Psoas muscle (tissue), 8 donors: ENCODE measurements around the gene STEAP3. TPM values are rescaled to one million over a fixed set of nuclear protein-coding genes. Genes with fewer than 3 reads are reported as not detected.
A peak's percentile ranks its signal among the peaks of the same experiment; 100 is the strongest.

ENCODE experiments used
- ATAC-seq, 4 donors: fragments of 200-7000 bp; cut with Tn5 transposase; one replicate each; pipeline ENCODE4 v1.9.1; 2020; ENCODE audit warnings: moderate library complexity in 3 of 4, mild to moderate bottlenecking in 2 of 4
- DNase-seq, 2 donors: peaks; one replicate each; pipeline ENCODE4 v3.0.0-alpha.2; 2020
- H3K27ac ChIP-seq: fragments of 200-600 bp; one replicate; pipeline ENCODE4 v1.8.0; 2022
- H3K27me3 ChIP-seq, 3 donors: fragments of 200-600 bp in 1 of 3; one replicate each; pipeline versions ENCODE4 v1.6.1 to v1.8.0; 2013 to 2022; ENCODE audit warnings: low read length in 2 of 3, mild to moderate bottlenecking in 2 of 3, moderate library complexity in 1 of 3; ENCODE audit not compliant: insufficient read depth in 3 of 3
- H3K36me3 ChIP-seq, 2 donors: fragments of 200-600 bp in 1 of 2; one replicate each; pipeline versions ENCODE4 v1.6.1 to v1.8.0; 2013 to 2022; ENCODE audit warnings: low read depth in 1 of 2, mild to moderate bottlenecking in 1 of 2, moderate library complexity in 1 of 2; ENCODE audit not compliant: insufficient read depth in 1 of 2
- H3K4me1 ChIP-seq: fragments of 200-600 bp; one replicate; pipeline ENCODE4 v1.8.0; 2022
- H3K4me3 ChIP-seq: fragments of 200-600 bp; one replicate; pipeline ENCODE4 v1.8.0; 2022; ENCODE audit warnings: mild to moderate bottlenecking
- H3K9me3 ChIP-seq: fragments of 200-600 bp; one replicate; pipeline ENCODE4 v1.8.0; 2022
- CTCF ChIP-seq: fragments of 200-600 bp; IDR thresholded peaks from one replicate; pipeline ENCODE4 v1.8.0; 2022; ENCODE audit warnings: antibody characterized with exemption
- WGBS, 3 donors: extraction: QIAGEN DNeasy Blood & Tissue Kit; methylation state at CpG; one replicate each; pipeline versions ENCODE4 v1.1.6 to v1.1.7; 2013; 5-methylcytosine and 5-hydroxymethylcytosine counted together
- intact Hi-C, 2 donors: fragments of 100-400 bp; cut with DNase I; formaldehyde crosslinking; loops; one replicate each; pipeline versions ENCODE4 v1.11.0 to v1.14.2; 2022
- polyA plus RNA-seq, 3 donors: library from polyadenylated mRNA; stranded (reverse); fragments of 200-250 nt; gene quantifications; one replicate each; pipeline ENCODE4 v1.2.3, GENCODE V29; 2013
- total RNA-seq, 4 donors: library from RNA; stranded (reverse); fragmentation: NEBNext Ultra II Directional in 2 of 4; extraction: Animal tissue kit (Norgen Biotek cat#: 25700) in 2 of 4; gene quantifications; one replicate each; pipeline versions ENCODE4 v1.2.1 to v1.2.4, GENCODE V29; 2021 to 2023
- donor health status: healthy with polysubstance abuse.
- donor health status: DM: no; HTN: no; CAD: no; lungs with moderate emphysema.
- donor health status: Bipolar disorder and iron deficiency.
- donor health status: healthy.
- donor health status: DM: yes; HTN: yes; CAD: no.
- donor health status: DM: no; HTN: no; CAD: no.
- donor health status: DM: no; HTN: no; CAD: no.
- donor health status: DM: yes; HTN: yes; CAD: no.

The STEAP3 gene
- total and polyA plus RNA-seq, 7 donors: 8.6 to 47.4 (median 15.7) TPM

GRCh38 chr2:119179991-119180390, 43.6 kb upstream of the STEAP3 start:
- TF ChIP-seq CTCF: no peak
- 87 to 89% (median 88%) methylated on average over 7 of the region's 7 CpGs for WGBS, 3 donors
- ATAC-seq: peak in 2 of 4 donors; percentile 26 to 48
- Histone ChIP-seq H3K27me3 (no peaks in the 10 kb centered on the region), H3K9me3 (no peaks in the 10 kb centered on the region), H3K27ac (no peak overlapping the region), H3K36me3 (no peaks in the 10 kb centered on the region), H3K4me3 (no peak overlapping the region), H3K4me1 (no peaks in the 10 kb centered on the region)
- intact Hi-C loops: loop anchor here in 1 of 2 donors (5.0 kb wide), 1 partner anchor 298 kb away; no protein-coding TSS in a partner anchor
- no peak for DNase-seq

- Histone ChIP-seq H3K27me3 (no peaks in the 10 kb centered on the region), H3K4me3 (no peak overlapping the region), H3K4me1 (no peaks in the 10 kb centered on the region), H3K27ac (no peak overlapping the region), H3K36me3 (no peaks in the 10 kb centered on the region), H3K9me3 (no peaks in the 10 kb centered on the region)
- intact Hi-C loops: no loop called here
- WGBS, 3 donors: 68 to 76% (median 71%) methylated on average over 5 of the region's 5 CpGs
- DNase-seq (no peak), ATAC-seq (no peak)
- no peak for TF ChIP-seq CTCF
Observed at GRCh38 chr2:119180892-119181291, 42.7 kb upstream of the STEAP3 start.

- intact Hi-C loops: no loop called here
- no peak overlapping the region for H3K27ac ChIP-seq
- no peak for TF ChIP-seq CTCF
- H3K27me3 ChIP-seq: no peaks in the 10 kb centered on the region
- H3K4me3 ChIP-seq: no peak overlapping the region
- no peaks in the 10 kb centered on the region for H3K36me3 ChIP-seq
- H3K4me1 ChIP-seq: no peaks in the 10 kb centered on the region
- DNase-seq (no peak), ATAC-seq (no peak)
- 88 to 92% (median 92%) methylated on average over 10 of the region's 10 CpGs for WGBS, 3 donors
- H3K9me3 ChIP-seq: no peaks in the 10 kb centered on the region
Observed at GRCh38 chr2:119181391-119181790, 42.2 kb upstream of the STEAP3 start.

GRCh38 chr2:119181791-119182445, 41.7 kb upstream of the STEAP3 start:
- 85 to 87% (median 85%) methylated on average over 13 of the region's 13 CpGs for WGBS, 3 donors
- Histone ChIP-seq H3K4me1 (no peaks in the 10 kb centered on the region), H3K27ac (no peak overlapping the region), H3K4me3 (no peak overlapping the region), H3K9me3 (no peaks in the 10 kb centered on the region), H3K36me3 (no peaks in the 10 kb centered on the region), H3K27me3 (no peaks in the 10 kb centered on the region)
- ATAC-seq: no peak
- intact Hi-C loops: no loop called here
- DNase-seq: no peak
- TF ChIP-seq CTCF: no peak

- H3K4me3 ChIP-seq: no peak overlapping the region
- H3K27me3 ChIP-seq: no peaks in the 10 kb centered on the region
- intact Hi-C loops: no loop called here
- ATAC-seq (no peak), DNase-seq (no peak)
- no peaks in the 10 kb centered on the region for H3K9me3 ChIP-seq
- no peaks in the 10 kb centered on the region for H3K4me1 ChIP-seq
- no peaks in the 10 kb centered on the region for H3K36me3 ChIP-seq
- TF ChIP-seq CTCF: no peak
- 85 to 88% (median 87%) methylated on average over 7 of the region's 7 CpGs for WGBS, 3 donors
- no peak overlapping the region for H3K27ac ChIP-seq
Observed at GRCh38 chr2:119184512-119184911, 39.1 kb upstream of the STEAP3 start.
